Tibial nerve (tissue), 4 donors: ENCODE data around the gene KIF1B.

Source experiments
- CTCF ChIP-seq, 5 experiments: fragments of 200-600 bp in 3 of 5; fragments of 450-650 bp in 2 of 5; sonication (generic) in 3 of 5; IDR thresholded peaks; one replicate each; pipeline ENCODE4 v1.5.1; 2016 to 2019; ENCODE audit warnings: antibody characterized with exemption in 5 of 5, mild to moderate bottlenecking in 3 of 5, moderate library complexity in 2 of 5
- EP300 ChIP-seq, 2 donors: sonication (generic); formaldehyde crosslinking; IDR thresholded peaks; one replicate each; pipeline ENCODE4 v1.6.1; 2017; ENCODE audit warnings: antibody characterized with exemption in 2 of 2, mild to moderate bottlenecking in 1 of 2

- TF ChIP-seq EP300 (IDR thresholded peaks at IDR 0.05): no peak
- no peak for TF ChIP-seq CTCF (IDR thresholded peaks at IDR 0.05)
Observed at GRCh38 chr1:10316752-10317151, 106.4 kb downstream of the KIF1B start.
